Suppressor macrophage treated with lipopolysaccharide for 1 hour (primary cell): Measurements from ENCODE around the gene RASGRP2.

Source experiments
- DNase-seq, 3 donors: peaks; one replicate each; pipeline ENCODE4 v3.0.0-alpha.2; 2020 to 2022

RASGRP2 gene

DNA sequence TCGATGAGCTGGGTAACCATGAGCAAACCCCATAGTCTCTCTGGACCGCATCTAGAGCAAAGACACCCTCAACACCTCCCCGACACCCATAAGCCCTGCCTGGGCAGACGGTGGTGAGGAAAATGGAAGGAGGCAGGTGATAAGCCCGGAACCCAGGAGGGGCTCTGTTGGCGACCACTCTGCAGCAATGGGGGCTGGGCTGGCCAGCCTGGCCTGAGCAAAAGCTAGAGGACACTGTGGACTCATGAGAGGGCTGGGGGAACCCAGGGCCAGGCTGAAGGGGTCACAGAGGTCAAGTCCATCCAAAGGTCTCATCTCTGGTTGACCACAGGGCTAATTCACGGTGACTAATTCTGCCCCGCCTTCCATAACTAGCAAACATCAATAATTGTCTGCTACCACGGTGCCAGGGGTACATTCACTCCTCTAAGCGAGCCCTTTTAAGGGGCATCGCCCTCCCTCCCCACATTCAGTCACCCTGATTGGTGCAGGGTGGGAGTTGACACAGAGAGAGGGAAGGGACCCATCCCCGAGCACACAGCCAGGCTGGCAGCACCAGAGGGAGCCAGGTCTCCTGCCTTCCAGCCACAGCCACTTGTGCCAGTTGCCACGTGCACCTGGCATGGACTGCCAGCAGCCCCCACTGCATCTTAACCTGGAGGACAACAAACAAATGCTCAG lies 11.9 kb upstream of the RASGRP2 start:
- no peak for DNase-seq

DNA sequence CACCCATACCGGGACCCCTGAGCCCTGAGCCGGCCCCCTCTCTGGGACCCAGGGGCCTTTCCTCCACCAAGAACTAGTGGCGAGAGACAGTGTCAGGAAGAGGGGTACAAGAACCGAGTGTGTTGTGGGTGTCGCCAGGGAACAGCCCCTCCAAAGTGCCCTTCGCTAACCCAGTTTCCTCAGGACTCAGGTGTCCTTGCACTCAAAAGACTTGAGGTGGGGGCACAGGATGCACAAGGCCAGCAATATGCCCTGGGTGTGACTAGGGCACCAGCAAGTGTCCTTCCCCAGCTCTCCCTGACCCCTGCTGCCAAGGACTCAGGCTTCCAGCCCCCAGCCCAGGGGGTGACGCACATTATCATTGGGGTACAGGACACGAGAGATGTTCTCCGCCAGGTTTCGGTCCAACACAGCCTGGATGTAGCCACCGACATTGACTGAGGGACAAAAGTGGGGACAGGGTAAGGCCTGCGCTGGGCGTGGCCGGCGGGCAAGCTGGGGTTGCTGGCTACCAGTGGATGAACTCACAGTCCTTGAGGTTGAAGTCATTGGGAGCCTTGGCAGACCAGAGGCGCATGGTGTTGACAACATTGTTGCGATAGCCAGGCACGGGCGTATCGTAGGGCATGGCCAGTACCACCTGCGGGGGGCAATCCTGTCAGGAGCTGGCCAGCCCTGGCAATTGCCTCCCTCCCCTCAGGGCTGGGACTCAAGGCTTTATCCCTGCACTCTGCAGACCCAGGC lies 11.1 kb upstream of the RASGRP2 start:
- no peak for DNase-seq

- no peak for DNase-seq
Observed at GRCh38 chr11:64754124-64754918, 10.4 kb upstream of the RASGRP2 start.

DNA sequence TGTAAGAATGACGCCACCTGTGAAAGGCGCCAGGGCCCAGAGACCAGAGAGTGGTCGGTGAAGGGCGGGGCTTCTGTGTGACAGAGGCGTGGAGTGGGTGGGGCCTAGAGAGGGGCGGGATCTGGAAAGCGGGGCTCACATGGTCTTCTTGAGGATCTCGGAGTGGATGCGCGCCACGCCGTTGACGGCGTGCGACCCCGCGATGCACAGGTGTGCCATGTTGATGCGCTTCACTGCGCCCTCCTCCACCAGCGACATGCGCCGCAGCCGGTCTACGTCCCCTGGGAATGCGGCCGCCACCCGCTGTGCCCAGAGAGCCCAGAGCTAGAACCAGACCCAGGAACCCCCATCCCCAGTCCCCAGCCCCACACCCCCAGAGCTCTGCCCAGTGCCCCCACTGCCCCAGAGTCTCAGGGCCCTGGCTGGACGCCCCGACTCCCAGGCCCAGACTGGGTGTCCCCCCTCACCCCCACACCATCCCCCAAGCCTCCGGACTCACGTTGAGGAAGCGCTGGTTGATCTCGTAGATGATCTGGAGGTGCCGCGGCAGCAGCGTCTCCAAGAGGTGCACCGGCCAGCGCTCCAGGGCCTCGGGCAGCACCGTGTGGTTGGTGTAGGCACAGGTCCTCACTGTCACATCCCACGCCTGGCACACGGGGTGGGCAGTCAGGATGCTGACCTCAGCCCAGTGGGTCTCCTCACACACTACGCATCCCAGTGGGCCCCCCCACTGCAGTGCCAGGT lies 9.6 kb upstream of the RASGRP2 start:
- no peak for DNase-seq

GRCh38 chr11:64753019-64753379 lies 9.1 kb upstream of the RASGRP2 start:
- DNase-seq = no peak

DNA sequence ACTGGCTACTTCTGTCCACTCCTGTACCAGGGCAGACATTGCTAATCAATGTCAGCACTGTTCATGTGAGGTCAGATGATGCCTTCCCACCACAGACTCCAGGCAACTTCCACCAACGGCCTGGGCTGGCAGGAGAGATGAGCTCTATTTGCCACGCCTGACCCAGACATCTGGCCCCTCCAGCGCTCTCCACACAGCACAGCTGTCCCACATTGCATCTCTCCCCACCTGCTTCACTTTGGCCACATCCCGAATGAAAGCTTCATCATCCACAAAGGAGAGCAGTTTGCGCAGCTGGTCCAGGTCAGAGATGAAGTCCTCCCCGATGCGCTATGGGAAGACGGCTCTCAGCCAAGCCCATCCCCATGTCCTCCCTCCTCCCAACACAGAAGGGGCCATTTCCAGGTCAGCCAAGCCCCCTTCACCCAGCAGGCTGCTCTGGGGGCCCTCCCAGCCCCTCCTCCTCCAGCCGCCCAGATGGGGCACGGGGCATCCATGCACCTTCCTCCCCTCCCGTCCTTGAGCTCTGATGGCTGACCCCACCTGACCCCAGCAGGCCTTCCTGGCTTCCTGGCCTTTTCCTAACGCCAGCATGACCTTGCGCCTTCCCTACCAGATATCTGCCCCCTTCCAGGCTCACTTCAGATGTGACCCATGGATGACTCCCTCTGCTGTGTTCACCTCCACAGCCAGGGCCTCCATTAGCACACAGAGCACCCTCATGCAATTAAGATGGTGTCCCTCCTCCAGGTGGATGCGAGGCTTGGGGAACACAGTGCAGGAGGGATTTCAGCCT lies 8.4 kb upstream of the RASGRP2 start:
- no peak for DNase-seq

- DNase-seq = no peak
Observed at GRCh38 chr11:64751580-64751979, 7.6 kb upstream of the RASGRP2 start.

DNA sequence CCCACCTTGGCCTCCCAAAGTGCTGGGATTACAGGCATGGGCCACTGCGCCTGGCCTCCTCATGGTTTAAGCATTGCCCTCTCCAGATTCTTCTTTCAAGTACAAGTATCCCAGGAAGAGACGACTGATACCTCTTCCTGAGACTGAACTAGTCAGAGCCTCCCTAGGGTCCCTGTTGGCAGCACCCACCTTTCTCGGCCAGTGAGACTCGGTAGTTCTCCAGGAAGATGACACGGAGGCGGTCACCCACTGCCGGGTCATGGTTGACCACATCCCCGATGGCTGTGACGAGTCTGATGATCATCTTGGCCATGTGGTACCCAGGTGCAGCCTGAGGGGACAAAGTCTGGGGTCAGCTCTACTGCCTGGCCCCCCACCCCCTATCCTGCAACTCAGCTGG lies 7.2 kb upstream of the RASGRP2 start:
- DNase-seq = no peak

DNA sequence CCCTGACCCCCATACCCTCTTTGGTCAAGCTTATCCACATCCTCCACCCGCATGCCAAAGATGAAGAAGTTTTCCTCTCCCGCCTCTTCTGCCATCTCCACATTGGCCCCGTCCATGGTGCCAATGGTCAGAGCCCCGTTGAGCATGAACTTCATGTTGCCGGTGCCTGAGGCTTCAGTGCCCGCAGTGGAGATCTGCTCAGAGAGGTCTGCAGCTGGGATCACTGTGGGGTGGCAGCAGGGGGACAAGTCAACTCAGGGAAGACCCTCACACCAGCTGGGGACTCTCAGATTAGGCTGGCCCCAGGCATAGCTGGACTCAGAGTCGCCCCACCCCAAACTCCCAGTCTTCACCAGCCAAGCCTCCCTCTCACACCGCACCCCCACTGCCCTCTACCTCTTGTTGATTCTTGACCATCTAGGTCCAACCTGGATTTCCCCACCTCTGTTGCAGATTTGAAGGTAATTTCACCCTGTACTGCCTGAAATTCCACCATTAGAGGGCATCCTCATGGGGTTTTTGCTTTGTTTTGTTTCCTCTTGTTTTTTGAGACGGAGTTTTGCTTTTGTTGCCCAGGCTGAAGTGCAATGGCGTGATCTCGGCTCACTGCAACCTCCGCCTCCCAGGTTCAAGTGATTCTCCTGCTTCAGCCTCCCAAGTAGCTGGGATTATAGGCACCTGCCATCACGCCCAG lies 6.6 kb upstream of the RASGRP2 start:
- DNase-seq = no peak

GRCh38 chr11:64747961-64748665 lies 4.2 kb upstream of the RASGRP2 start:
- no peak for DNase-seq

GRCh38 chr11:64746486-64746885 lies 2.5 kb upstream of the RASGRP2 start:
- no peak for DNase-seq

DNA sequence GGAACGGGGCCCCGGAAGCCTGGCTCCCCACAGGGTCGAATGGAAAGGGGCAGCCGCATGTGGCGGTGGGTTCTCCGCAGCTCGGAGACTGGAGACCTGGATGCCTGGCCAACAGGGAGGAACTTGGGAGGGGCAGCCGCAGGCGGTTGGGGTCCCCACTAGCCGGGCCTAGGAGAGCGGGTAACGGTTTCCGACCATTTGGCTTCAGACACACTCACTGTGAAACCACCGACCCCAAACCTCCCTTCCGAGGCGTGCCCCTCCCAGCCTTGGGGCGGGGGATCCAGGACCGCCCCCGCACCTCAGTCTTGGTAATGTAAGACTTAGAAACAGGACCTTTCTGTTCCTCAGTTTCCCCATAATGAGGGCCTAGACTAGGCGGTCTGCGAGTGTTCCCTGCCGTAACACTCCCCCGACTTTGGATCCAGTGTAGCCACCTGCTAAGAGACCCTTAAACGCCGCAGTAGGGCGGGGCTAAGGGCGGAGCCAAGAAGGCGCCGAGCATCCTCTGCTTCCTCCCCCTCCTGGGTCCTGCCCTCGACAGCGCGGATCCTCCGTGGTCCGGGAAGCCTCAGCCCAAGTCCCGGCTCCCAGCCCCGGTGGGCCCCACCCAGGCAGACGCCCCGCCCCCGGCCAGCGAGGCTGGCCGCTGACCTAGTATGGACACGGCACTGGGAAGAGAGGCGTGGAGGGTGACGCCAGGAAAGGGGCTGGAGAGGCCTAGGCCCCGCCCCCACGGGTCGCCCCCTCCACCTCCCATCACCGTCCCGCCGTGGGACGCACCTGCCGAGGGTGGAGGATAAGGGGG lies 1.8 kb upstream of the RASGRP2 start:
- peak; percentile 44 to 76 (median 58) for DNase-seq

DNA sequence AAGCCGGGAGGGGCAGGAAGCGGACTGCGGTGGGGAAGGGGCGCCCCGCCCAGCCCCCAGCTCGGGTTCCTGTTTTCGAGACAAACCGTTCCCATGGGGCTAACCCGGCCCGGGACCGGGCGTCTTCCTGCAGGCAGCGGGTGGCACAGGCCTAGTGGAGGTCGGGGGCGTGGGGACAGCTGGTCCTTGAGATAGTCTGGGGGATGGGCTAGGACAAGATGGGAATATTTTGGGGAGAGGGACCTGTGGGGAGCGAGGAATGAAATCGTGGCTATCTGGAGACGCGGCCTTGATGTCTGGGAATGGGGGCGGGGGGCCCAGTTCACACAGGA lies 1.2 kb upstream of the RASGRP2 start:
- peak; percentile 44 to 71 (median 49) for DNase-seq

GRCh38 chr11:64744544-64745188 lies 724 bp upstream of the RASGRP2 start:
- peak in 1 of 3 donors; percentile 20 for DNase-seq

DNA sequence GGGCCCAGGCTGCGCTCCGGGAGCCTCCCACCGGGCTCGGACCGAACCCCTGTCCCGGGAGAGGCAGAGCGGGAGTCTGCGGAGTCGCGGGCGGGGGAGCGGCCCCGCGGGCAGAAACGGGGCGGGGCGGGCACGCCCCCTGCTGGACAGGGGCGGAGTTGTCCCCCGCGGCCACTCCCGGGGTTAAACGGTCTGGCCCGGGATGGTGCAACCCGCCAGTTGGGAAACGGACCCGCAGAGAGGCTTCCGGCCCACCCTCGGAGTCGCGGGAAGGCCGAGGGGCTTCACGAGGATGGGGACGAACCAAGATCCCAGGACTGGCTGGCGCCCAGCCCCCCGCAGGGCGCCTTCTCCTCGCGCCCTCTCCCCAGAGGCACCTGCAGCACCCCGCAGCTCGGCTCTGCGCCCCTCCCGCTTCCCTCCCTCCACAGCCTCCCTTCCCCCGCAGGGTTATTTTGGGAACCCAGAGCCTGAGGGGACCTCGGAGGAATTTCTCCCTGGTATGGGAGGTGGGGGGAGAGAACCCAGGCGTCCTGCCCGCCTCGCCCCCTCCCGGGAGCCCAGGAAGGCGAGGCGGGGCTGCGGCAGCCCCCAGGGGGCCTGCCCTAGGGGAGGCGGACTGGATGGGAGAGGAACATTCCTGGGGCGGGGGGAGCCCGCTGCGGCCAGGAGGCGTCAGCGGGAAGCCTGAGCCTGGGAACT lies 902 bp downstream of the RASGRP2 start:
- DNase-seq = peak; percentile 75 to 91 (median 86)

DNA sequence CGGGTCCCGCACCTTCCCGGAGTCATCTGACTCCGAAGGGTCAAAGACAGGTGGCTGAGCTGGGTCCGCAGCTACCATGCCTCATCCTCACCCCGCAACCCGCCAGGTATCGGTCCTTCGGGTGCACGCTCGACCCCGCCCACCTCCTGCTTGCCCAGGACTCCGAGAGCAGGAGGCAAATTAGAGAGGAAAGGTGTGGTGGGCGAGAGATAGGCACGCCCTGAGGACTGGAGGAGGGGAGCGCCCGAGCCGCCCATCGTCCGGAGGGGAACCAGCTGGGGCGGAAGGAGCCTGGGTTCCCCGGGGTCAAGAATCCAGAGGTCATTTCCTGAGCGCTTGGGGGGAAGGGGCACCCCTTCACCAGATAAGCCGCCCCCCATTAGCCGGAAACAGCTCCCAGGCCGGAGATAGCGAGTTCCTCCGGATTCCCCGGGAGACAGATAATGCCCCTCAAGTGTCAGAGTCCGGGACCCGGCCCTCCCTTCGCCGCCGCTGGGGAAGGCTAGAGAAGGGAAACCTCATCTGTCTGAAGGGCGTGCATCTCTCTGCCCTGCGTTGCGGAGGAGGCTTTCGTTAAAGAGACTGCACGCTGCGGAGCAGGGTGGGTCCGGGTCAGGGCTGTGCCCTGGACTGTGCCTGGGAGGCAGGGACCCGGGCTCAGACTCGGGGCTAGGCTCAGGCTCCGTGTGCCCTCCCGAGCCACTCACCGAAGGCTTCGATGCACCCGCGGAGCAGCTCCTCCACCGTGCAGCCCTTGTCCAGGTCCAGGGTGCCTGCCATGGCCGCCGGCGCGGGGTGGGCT lies 1.7 kb downstream of the RASGRP2 start:
- peak; percentile 46 to 63 (median 51) for DNase-seq

GRCh38 chr11:64741375-64742086 lies 2.4 kb downstream of the RASGRP2 start:
- no peak for DNase-seq
